ENCODE results near the gene ST3GAL3. TPM values are rescaled to one million over a fixed set of nuclear protein-coding genes. Genes with fewer than 3 reads are reported as not detected.

The ST3GAL3 gene
- total RNA-seq, 2 donors from 2014 or later, result 25.0 to 25.5 TPM

DNA sequence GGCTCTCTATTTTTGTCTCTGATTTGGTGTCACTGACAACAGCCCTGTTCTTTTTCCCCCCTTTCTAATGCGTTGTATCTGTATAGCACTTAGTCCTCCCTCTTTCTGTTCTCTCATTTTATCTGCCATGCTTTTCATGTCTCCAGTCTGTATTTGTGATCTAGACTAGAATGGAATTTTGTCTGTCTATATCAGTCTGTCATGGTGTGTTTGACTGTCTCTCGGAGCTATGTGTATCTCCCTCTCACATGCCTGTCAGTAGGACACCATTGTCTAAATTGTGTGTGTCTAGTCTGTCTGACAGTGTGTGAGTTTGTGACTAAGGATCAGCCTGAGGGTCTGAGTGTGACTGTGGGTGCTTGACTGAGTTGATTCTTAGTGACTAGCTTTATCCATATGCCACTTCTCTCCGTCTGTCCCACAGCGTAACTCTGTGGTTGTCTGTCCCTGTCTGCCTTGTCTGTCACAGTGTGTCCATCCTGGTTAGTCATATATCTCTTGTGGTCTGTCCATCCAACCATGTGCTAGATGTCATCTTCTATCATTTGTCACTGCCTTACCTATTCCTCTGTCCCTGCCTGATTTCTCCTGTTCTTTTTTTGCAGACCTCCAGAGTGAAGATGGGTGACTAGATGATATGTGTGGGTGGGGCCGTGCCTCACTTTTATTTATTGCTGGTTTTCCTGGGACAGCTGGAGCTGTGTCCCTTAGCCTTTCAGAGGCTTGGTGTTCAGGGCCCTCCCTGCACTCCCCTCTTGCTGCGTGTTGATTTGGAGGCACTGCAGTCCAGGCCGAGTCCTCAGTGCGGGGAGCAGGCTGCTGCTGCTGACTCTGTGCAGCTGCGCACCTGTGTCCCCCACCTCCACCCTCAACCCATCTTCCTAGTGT is 270.3 kb downstream of the ST3GAL3 start:
- DNase-seq (ENCODE audit: low spot score), result peak; percentile 68
- intact Hi-C loops (cut with DNase I), result no loop called here

DNA sequence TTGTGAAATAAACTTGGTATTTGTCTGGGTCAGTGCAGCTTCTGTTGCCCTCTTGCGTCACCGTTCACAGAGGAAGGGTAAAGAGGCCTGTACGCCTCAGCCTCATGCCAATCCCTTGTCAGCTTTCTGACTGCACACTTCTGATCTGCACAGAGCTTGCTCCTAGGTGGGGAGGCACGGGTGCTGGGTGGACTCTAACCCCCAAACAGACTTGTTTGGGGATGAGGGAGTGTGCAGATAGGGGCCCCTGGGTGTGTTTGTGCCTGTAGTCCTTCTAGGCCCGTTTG is 270.9 kb downstream of the ST3GAL3 start:
- intact Hi-C loops (cut with DNase I), result no loop called here
- no peak for DNase-seq (ENCODE audit: low spot score)

DNA sequence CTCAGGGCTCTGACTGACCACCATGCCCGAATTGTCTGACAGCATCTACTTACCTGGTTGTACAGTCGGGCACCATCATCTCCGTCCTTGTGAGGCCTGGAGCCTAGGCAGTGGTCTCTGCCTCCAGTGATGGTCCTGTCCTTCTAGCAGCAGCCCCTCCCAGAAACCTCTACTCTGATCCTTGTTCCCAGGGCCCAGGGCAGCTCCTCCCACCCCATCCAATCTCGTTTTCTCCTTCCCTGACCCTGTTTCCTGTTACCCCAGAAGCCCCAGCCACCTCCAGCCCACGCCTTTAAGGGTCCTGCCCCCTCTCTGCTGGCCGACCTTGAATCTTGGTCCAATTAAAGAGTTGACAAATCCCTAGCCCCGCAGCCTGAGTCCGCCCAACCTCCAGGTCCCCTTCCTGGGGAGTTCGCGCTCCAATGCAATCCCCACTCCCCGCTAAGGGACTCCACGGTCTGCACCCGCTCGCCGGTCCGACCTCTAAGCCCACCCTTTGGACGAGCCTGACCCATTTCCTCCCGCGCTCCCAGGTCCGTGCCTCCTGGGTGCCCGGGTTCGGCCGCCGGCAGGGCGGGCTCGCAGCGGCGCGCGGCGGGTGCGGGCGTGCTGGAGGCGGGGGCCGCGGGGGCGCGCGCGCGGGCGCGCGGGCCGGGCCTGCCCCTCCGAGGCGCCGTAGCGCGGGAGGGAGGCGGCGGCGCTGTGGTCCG is 271.4 kb downstream of the ST3GAL3 start, which contains the start of gene B4GALT2:
TSS of gene B4GALT2 (plus strand) at position 660 of the 710 bp plus-strand sequence. CDS start 1,951 bp downstream, outside the sequence.
- intact Hi-C loops (cut with DNase I), result no loop called here
- peak; percentile 80 for DNase-seq (ENCODE audit: low spot score)

DNA sequence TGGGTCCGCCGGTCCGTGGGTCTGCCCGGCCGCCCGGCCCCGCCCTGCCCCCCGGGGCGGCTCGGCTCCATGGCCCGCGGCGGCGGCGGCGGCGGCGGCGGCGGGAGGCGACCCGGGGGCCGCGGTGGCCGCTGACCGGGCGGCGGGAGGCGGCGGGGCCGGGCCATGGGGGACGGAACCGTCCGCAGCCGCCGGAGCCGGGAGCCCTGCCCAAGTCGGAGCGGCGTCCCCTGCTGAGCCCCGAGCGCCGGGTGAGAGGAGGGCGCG is 271.9 kb downstream of the ST3GAL3 start:
- intact Hi-C loops (cut with DNase I), result no loop called here
- DNase-seq (ENCODE audit: low spot score), result no peak

DNA sequence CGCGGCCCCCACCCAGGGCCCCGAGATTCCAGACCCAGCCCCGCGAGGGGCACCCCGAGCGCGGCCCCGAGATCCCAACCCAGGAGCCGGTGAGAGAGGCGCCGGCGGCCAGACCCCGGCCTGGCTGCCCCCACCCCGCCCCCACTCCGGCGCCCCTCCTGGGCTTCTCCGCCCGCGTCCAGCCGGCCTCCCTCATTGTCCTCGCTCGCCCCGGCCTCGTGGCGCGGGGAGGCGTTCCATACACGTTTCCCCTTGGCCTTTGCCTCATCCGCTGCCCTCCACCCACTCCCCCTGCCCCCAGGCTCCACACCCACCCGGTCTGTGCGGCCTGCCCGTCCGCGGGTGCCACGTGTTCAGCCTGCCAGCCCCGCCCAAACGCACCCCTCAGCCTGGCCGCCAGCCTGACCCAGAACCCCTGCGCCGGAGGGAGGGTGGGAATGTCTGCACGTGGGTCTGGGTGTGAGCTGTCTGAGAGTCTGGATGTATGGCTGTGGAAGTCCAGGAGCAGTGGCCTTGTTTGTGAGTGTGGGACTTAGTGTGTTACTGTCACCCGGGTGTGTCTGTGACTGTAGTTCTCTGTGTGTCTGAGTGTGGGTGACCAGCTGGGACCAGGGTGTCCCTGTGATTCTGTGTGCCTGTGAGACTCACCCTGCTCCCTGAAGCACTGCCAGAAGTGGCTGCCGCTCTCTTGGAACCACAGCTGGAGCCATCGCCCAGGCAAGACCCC is 272.4 kb downstream of the ST3GAL3 start:
- intact Hi-C loops (cut with DNase I), result no loop called here
- no peak for DNase-seq (ENCODE audit: low spot score)

DNA sequence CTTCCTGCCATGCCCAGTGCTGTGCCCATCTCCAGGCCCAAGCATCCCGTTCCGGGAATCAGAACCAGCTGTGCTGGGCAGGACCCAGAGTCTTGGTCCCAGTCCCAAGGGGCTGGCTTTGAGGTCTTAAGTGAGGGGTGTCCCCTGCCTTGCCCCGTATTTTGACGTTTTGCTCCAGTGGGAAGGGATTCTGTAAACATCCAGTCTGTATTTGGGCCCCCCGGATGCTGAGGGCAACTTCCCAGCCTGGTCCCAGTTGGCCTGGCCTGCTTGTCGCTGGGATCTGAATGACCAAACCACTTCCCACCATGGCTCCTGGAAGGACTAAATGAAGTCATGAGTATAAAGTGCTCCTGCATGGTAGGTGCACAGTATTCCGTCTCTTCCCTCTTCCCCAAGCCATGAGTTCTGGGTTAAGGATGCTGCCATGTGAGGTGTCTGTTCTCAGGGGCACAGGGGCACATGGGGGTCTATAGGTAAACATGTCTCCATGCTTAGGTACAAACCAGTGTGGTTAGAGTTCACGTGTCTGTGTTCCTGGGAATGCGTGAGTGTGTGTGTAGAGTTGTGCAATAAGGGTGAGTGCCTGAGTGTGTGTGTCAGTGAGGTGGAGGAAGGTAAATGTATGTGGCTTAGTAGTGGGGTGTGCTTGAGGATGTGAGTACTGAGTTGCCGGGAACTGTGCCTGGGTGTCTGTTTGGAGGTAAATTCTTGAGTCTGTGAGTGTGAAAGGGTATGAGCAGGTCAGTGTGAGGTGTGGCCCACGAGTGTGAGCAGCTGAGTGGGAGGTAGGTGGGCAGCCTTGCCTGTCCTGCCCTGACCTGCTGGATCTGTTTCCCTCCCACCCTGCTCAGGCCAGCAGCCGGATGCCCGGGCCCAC is 273.2 kb downstream of the ST3GAL3 start:
- no peak for DNase-seq (ENCODE audit: low spot score)
- intact Hi-C loops (cut with DNase I), result no loop called here

Small RNAs within 50 kb of the gene (microRNA-seq; reads per million reads assigned to microRNA genes)
- gene MIR6079 (ENCODE audit: borderline microRNAs expressed in 2 of 2), result 0 reads per million in 2 donors

Other genes starting within 250 kb of the ST3GAL3 start
- gene PTPRF, start 176.7 kb upstream of the ST3GAL3 start, total RNA-seq, result 10 to 100 TPM; 59.0 to 68.3 TPM
- 10 to 100 TPM; 19.9 to 21.9 TPM for gene KDM4A, start 57.4 kb upstream of the ST3GAL3 start, total RNA-seq
- 1 to 10 TPM; 2.5 to 4.2 TPM for gene ARTN, start 226.3 kb downstream of the ST3GAL3 start, total RNA-seq
- 10 to 100 TPM; 20.4 to 21.8 TPM for gene IPO13, start 239.4 kb downstream of the ST3GAL3 start, total RNA-seq